Transverse colon (tissue), 4 donors: ENCODE data around the gene HSD17B7.

Source experiments
- CTCF ChIP-seq, 5 experiments: fragments of 200-600 bp in 3 of 5; fragments of 450-650 bp in 2 of 5; sonication (generic) in 3 of 5; IDR thresholded peaks; 1 replicate in 2 of 5; 2 replicates in 3 of 5; pipeline ENCODE4 v1.5.1; 2016 to 2017; ENCODE audit warnings: antibody characterized with exemption in 5 of 5, inconsistent platforms in 3 of 5, mild to moderate bottlenecking in 2 of 5, moderate library complexity in 1 of 5
- POLR2A ChIP-seq: fragments of 450-650 bp; IDR thresholded peaks from one replicate; pipeline ENCODE4 v1.6.1; 2016; ENCODE audit warnings: antibody characterized with exemption, mild to moderate bottlenecking, moderate library complexity
- POLR2AphosphoS5 ChIP-seq, 3 donors: sonication (generic); formaldehyde crosslinking; IDR thresholded peaks; one replicate each; pipeline ENCODE4 v1.6.1; 2016; ENCODE audit warnings: antibody characterized with exemption in 3 of 3

GRCh38 chr1:162835157-162835899, 44.8 kb downstream of the HSD17B7 start:
- TF ChIP-seq POLR2A, result no peak
- TF ChIP-seq CTCF (IDR thresholded peaks at IDR 0.05), result no peak
- TF ChIP-seq POLR2AphosphoS5 (IDR thresholded peaks at IDR 0.05), result no peak
